Osteoblast (primary cell): ENCODE results near the gene NUDT9. TPM values are rescaled to one million over a fixed set of nuclear protein-coding genes. Genes with fewer than 3 reads are reported as not detected.
"Not testable (repeated sequence)": the region's sequence is repeated elsewhere in the genome, so short reads cannot be mapped to it uniquely, and the experiment has no call there.

Source experiments
- DNase-seq: peaks from one replicate; pipeline ENCODE4 v3.0.0; 2011; ENCODE audit warnings: low spot score, mixed read lengths; ENCODE audit not compliant: insufficient read length; ENCODE audit errors: missing footprints
- H2AFZ ChIP-seq: 2 replicates; pipeline ENCODE4 v1.6.0; 2011; ENCODE audit warnings: mild to moderate bottlenecking, low read length
- H3K27ac ChIP-seq: 2 replicates; pipeline ENCODE4 v1.5.1; 2011; ENCODE audit warnings: mild to moderate bottlenecking, low read depth, low read length, moderate library complexity
- H3K27me3 ChIP-seq: 2 replicates; pipeline ENCODE4 v1.6.0; 2012; ENCODE audit warnings: mild to moderate bottlenecking, control low read depth, inconsistent platforms, low read length, moderate library complexity; ENCODE audit not compliant: insufficient read depth
- H3K36me3 ChIP-seq: 2 replicates; pipeline ENCODE4 v1.5.1; 2011; ENCODE audit warnings: mild to moderate bottlenecking, low read length, control low read depth, moderate library complexity; ENCODE audit not compliant: insufficient read depth
- H3K4me1 ChIP-seq: 2 replicates; pipeline ENCODE4 v1.5.1; 2011; ENCODE audit warnings: mild to moderate bottlenecking, low read length, control low read depth, moderate library complexity; ENCODE audit not compliant: insufficient read depth
- H3K4me2 ChIP-seq: 2 replicates; pipeline ENCODE4 v1.6.0; 2011; ENCODE audit warnings: mild to moderate bottlenecking, low read length; ENCODE audit not compliant: insufficient read depth
- H3K4me3 ChIP-seq: fragments of 200-600 bp; sonication (generic); 3 replicates; pipeline ENCODE4 v1.5.1; 2012; ENCODE audit warnings: mild to moderate bottlenecking, low read length, inconsistent platforms; ENCODE audit not compliant: insufficient read depth
- H3K79me2 ChIP-seq: 2 replicates; pipeline ENCODE4 v1.6.0; 2012; ENCODE audit warnings: mild to moderate bottlenecking, low read length, control low read depth, inconsistent platforms; ENCODE audit not compliant: insufficient read depth
- H3K9me3 ChIP-seq: 2 replicates; pipeline ENCODE4 v1.5.1; 2011; ENCODE audit warnings: low read depth, low read length, control low read depth
- H4K20me1 ChIP-seq: 2 replicates; pipeline ENCODE4 v1.6.0; 2012; ENCODE audit warnings: mild to moderate bottlenecking, low read length, control low read depth; ENCODE audit not compliant: insufficient read depth
- CTCF ChIP-seq: IDR thresholded peaks from 2 replicates; pipeline ENCODE4 v1.5.1; 2011; ENCODE audit warnings: mild to moderate bottlenecking, low read depth, low read length, moderate library complexity; ENCODE audit errors: extremely low read depth
- total RNA-seq: library from RNA; depleted of rRNA; stranded (reverse); fragments of >200 nt; gene quantifications from 2 replicates; pipeline ENCODE4 v1.2.3, GENCODE V29; 2012

Gene NUDT9
- total RNA-seq, 1 donor: 10.1 TPM

GRCh38 chr4:87406462-87406861 lies 15.9 kb upstream of the NUDT9 start:
- H3K9me3 ChIP-seq: no peaks in the 10 kb centered on the region

DNA sequence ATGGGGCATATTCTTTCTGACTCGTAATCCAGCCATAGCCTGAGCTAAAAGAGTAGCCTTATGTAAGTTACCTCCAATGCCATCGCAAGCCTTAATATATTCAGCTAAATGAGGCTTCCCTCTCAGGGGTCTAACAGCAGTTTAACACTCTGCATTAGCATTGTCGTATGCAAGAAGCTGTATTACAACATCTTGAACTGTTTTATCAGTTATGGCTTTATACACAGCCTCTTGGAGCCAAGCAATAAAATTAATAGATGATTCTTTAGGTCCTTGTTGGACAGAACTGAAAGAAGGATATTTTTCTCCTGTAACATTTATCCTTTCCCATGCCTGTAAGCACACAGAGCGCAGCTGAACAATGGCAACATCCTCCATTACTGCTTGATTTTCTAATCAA lies 15.5 kb upstream of the NUDT9 start:
- not testable (repeated sequence) for H3K79me2 ChIP-seq, H3K4me1 ChIP-seq, H2AFZ ChIP-seq, H3K4me3 ChIP-seq, H3K27ac ChIP-seq, H3K27me3 ChIP-seq, H4K20me1 ChIP-seq, H3K36me3 ChIP-seq, H3K4me2 ChIP-seq, H3K9me3 ChIP-seq, DNase-seq

More at GRCh38 chr4:87406462-87406861, 15.9 kb upstream of the NUDT9 start:
- DNase-seq: no peak
- peaks cover 4% of the 10 kb centered on the region for H3K4me1 ChIP-seq
- peak overlapping the region; percentile 7 for H2AFZ ChIP-seq
- H3K27ac ChIP-seq: no peak overlapping the region
- no peaks in the 10 kb centered on the region for H3K27me3 ChIP-seq
- H3K4me3 ChIP-seq: no peak overlapping the region
- no peaks in the 10 kb centered on the region for H3K36me3 ChIP-seq
- H3K4me2 ChIP-seq: no peak overlapping the region
- H3K79me2 ChIP-seq: no peaks in the 10 kb centered on the region
- no peaks in the 10 kb centered on the region for H4K20me1 ChIP-seq
- TF ChIP-seq CTCF: no peak

- Histone ChIP-seq H3K27ac (no peak overlapping the region), H3K27me3 (no peaks in the 10 kb centered on the region), H3K4me3 (no peak overlapping the region), H3K4me2 (no peak overlapping the region), H2AFZ (no peak overlapping the region), H3K79me2 (no peaks in the 10 kb centered on the region), H3K4me1 (peaks cover 4% of the 10 kb centered on the region), H3K36me3 (no peaks in the 10 kb centered on the region), H4K20me1 (no peaks in the 10 kb centered on the region), H3K9me3 (no peaks in the 10 kb centered on the region)
- TF ChIP-seq CTCF: no peak
- no peak for DNase-seq
Observed at GRCh38 chr4:87409420-87409939, 12.9 kb upstream of the NUDT9 start.

- Histone ChIP-seq H3K4me2 (no peak overlapping the region), H3K9me3 (no peaks in the 10 kb centered on the region), H3K27me3 (no peaks in the 10 kb centered on the region), H3K4me1 (peaks cover 4% of the 10 kb centered on the region), H3K79me2 (no peaks in the 10 kb centered on the region), H3K36me3 (no peaks in the 10 kb centered on the region), H3K4me3 (no peak overlapping the region), H4K20me1 (no peaks in the 10 kb centered on the region), H2AFZ (no peak overlapping the region), H3K27ac (no peak overlapping the region)
- DNase-seq: no peak
- TF ChIP-seq CTCF: no peak
Observed at GRCh38 chr4:87410157-87410556, 12.2 kb upstream of the NUDT9 start.

- Histone ChIP-seq H3K9me3 (no peaks in the 10 kb centered on the region), H4K20me1 (no peaks in the 10 kb centered on the region), H3K4me1 (peaks cover 4% of the 10 kb centered on the region), H3K4me3 (no peak overlapping the region), H3K4me2 (no peak overlapping the region), H3K27ac (no peak overlapping the region), H2AFZ (no peak overlapping the region), H3K79me2 (no peaks in the 10 kb centered on the region), H3K27me3 (no peaks in the 10 kb centered on the region), H3K36me3 (no peaks in the 10 kb centered on the region)
- no peak for DNase-seq
- TF ChIP-seq CTCF: no peak
Observed at GRCh38 chr4:87410679-87411078, 11.7 kb upstream of the NUDT9 start.
